ENCODE data around the gene SH2D1A.
"Not testable (repeated sequence)": the region's sequence is repeated elsewhere in the genome, so short reads cannot be mapped to it uniquely, and the experiment has no call there.

SH2D1A gene

GRCh38 chrX:124346117-124346876 lies at the start of gene SH2D1A:
TSS of gene SH2D1A (plus strand) at chrX:124346563. CDS start at chrX:124346643, 80 bp downstream.
- no peak for DNase-seq (ENCODE audit: low spot score)

GRCh38 chrX:124299323-124299722 lies 47.0 kb upstream of the SH2D1A start:
- not testable (repeated sequence) for DNase-seq (ENCODE audit: low spot score)

- DNase-seq (ENCODE audit: low spot score) = no peak
These were observed 46.0 kb upstream of the SH2D1A start for GRCh38 chrX:124300405-124300804.

GRCh38 chrX:124307253-124307907 lies 39.0 kb upstream of the SH2D1A start:
- no peak for DNase-seq (ENCODE audit: low spot score)

- no peak for DNase-seq (ENCODE audit: low spot score)
These were observed 20.6 kb upstream of the SH2D1A start for GRCh38 chrX:124325732-124326131.

GRCh38 chrX:124328765-124329164 lies 17.6 kb upstream of the SH2D1A start:
- DNase-seq (ENCODE audit: low spot score) = no peak

- no peak for DNase-seq (ENCODE audit: low spot score)
These were observed 13.6 kb upstream of the SH2D1A start, which contains the start of gene TEX13D for GRCh38 chrX:124332481-124333424. TSS of gene TEX13D (plus strand) at chrX:124332660. CDS start at chrX:124332918, 258 bp downstream.

GRCh38 chrX:124333862-124334261 lies 12.5 kb upstream of the SH2D1A start:
- no peak for DNase-seq (ENCODE audit: low spot score)

- not testable (repeated sequence) for DNase-seq (ENCODE audit: low spot score)
These were observed 11.8 kb upstream of the SH2D1A start for GRCh38 chrX:124334555-124334954.

- DNase-seq (ENCODE audit: low spot score) = no peak
These were observed 10.8 kb upstream of the SH2D1A start for GRCh38 chrX:124335598-124335997.

- no peak for DNase-seq (ENCODE audit: low spot score)
These were observed 8.4 kb upstream of the SH2D1A start for GRCh38 chrX:124337916-124338315.

- DNase-seq (ENCODE audit: low spot score) = no peak
These were observed 7.4 kb upstream of the SH2D1A start for GRCh38 chrX:124338733-124339514.

GRCh38 chrX:124341396-124342132 lies 4.8 kb upstream of the SH2D1A start:
- no peak for DNase-seq (ENCODE audit: low spot score)

GRCh38 chrX:124342174-124342867 lies 4.0 kb upstream of the SH2D1A start:
- DNase-seq (ENCODE audit: low spot score) = no peak

- no peak for DNase-seq (ENCODE audit: low spot score)
These were observed 3.3 kb upstream of the SH2D1A start for GRCh38 chrX:124343016-124343415.

- no peak for DNase-seq (ENCODE audit: low spot score)
These were observed 2.1 kb upstream of the SH2D1A start for GRCh38 chrX:124344246-124344645.

GRCh38 chrX:124346877-124347241 lies 496 bp downstream of the SH2D1A start:
- no peak for DNase-seq (ENCODE audit: low spot score)

GRCh38 chrX:124347242-124347641 lies 879 bp downstream of the SH2D1A start:
- DNase-seq (ENCODE audit: low spot score) = no peak

- no peak for DNase-seq (ENCODE audit: low spot score)
These were observed 1.8 kb downstream of the SH2D1A start for GRCh38 chrX:124348182-124348581.

- DNase-seq (ENCODE audit: low spot score) = no peak
These were observed 2.6 kb downstream of the SH2D1A start for GRCh38 chrX:124348885-124349453.

Measured in NAMALWA (cell line).